ENCODE data around the gene RHBG. TPM values are rescaled to one million over a fixed set of nuclear protein-coding genes. Genes with fewer than 3 reads are reported as not detected.

The RHBG gene
- total and polyA plus RNA-seq, 8 donors, result 2.2 to 4.9 (median 3.5) TPM; not detected in 2

GRCh38 chr1:156412653-156413321 lies 43.8 kb downstream of the RHBG start:
- no peak for TF ChIP-seq CTCF (IDR thresholded peaks at IDR 0.05)
- ATAC-seq (no peak), DNase-seq (no peak)
- intact Hi-C loops (cut with DNase I), result no loop called here
- no peak overlapping the region for H3K27ac ChIP-seq
- no peak overlapping the region for H3K4me3 ChIP-seq
- peaks cover 17 to 98% of the 10 kb centered on the region in 2 donors for H3K27me3 ChIP-seq
- no peaks in the 10 kb centered on the region for H3K4me1 ChIP-seq
- no peaks in the 10 kb centered on the region for H3K9me3 ChIP-seq
- no peaks in the 10 kb centered on the region for H3K36me3 ChIP-seq

GRCh38 chr1:156413391-156414246 lies 44.6 kb downstream of the RHBG start:
- ATAC-seq, result no peak
- H3K27me3 ChIP-seq, result peaks cover 25 to 98% of the 10 kb centered on the region in 2 donors
- H3K27ac ChIP-seq, result no peak overlapping the region
- H3K4me3 ChIP-seq, result no peak overlapping the region
- no peaks in the 10 kb centered on the region for H3K9me3 ChIP-seq
- no peaks in the 10 kb centered on the region for H3K36me3 ChIP-seq
- no peaks in the 10 kb centered on the region for H3K4me1 ChIP-seq
- intact Hi-C loops (cut with DNase I), result no loop called here
- no peak for TF ChIP-seq CTCF (IDR thresholded peaks at IDR 0.05)
- no peak for DNase-seq

DNA sequence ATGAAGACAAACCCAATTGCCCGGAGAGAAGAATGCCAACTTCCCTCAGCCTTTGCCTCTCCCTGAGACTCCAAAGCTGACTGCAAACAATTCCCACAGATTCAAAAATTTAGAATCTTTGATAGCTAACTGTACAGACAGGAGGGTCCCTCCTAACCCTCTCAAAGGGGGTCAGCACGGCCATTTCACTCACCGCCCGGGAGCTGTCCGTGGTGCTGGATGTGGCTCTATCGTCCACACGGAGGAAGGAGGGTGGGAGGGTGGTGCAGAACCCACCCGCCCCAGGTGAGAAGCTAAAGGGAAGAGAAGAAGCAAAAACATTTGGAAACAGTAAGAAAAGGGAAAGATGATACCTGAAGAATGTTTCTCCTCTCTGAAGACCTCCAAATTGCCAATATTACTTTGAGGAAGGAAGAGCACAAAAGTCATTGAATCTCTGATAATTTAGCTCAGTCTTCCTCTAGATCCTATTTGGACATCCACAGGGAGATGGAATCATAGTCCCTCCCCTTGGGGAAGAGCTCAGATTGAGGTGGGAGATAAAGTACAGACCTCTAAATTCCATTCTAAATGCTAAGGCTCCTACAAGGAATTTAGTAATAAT lies 45.6 kb downstream of the RHBG start:
- Histone ChIP-seq H3K4me1 (peaks cover 0 to 1% of the 10 kb centered on the region in 2 donors), H3K4me3 (no peak overlapping the region), H3K36me3 (no peaks in the 10 kb centered on the region), H3K27ac (no peak overlapping the region), H3K27me3 (peaks cover 35 to 99% of the 10 kb centered on the region in 2 donors), H3K9me3 (no peaks in the 10 kb centered on the region)
- intact Hi-C loops (cut with DNase I), result no loop called here
- ATAC-seq (no peak), DNase-seq (no peak)
- no peak for TF ChIP-seq CTCF (IDR thresholded peaks at IDR 0.05)

DNA sequence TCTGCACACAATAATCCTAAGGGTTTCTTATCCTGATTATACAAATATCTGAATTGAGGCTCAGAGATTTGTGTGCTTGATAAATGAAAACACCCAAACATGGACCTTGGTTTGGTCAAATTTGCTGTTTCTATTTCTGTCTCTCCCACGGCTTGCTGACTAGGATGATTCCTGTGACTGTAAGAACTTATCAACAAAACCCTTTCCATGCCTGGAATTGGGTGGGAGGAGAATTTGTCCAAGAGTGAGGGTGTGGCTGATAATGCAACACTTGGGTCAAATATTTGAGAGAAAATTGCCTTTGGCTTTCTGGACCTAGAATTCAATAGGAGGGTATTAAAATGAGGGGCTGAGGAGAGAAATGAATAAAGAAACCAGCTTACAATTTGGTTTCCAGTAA lies 48.0 kb downstream of the RHBG start:
- no peak overlapping the region for H3K27ac ChIP-seq
- H3K9me3 ChIP-seq, result no peaks in the 10 kb centered on the region
- H3K4me3 ChIP-seq, result no peak overlapping the region
- ATAC-seq, result no peak
- peaks cover 21 to 25% of the 10 kb centered on the region in 2 donors for H3K4me1 ChIP-seq
- H3K27me3 ChIP-seq, result peaks cover 58 to 99% of the 10 kb centered on the region in 2 donors
- no peaks in the 10 kb centered on the region for H3K36me3 ChIP-seq
- DNase-seq, result no peak
- no peak for TF ChIP-seq CTCF (IDR thresholded peaks at IDR 0.05)
- intact Hi-C loops (cut with DNase I), result no loop called here

Data from left lung (tissue), 10 donors.